Activated CD8-positive, alpha-beta T cell treated with anti-CD3 and anti-CD28 coated beads for 36 hours (primary cell): ENCODE data around the gene TP73. TPM values are rescaled to one million over a fixed set of nuclear protein-coding genes. Genes with fewer than 3 reads are reported as not detected.

Experiments
- ATAC-seq: fragments of 200-7000 bp; cut with Tn5 transposase; one replicate; pipeline ENCODE4 v1.10.0; 2021; ENCODE audit warnings: mild to moderate bottlenecking, moderate library complexity
- CTCF ChIA-PET: fragments of 350-600 bp; sonication (Branson Sonifier 250); formaldehyde crosslinking; loops from one replicate; lab custom pipeline; 2021; ENCODE audit warnings: antibody characterized with exemption; lab: Charles Lee
- POLR2A ChIA-PET: fragments of 350-600 bp; sonication (Branson Sonifier 250); formaldehyde crosslinking; loops from one replicate; lab custom pipeline; 2021; ENCODE audit warnings: antibody characterized with exemption; lab: Charles Lee
- DNase-seq: peaks from one replicate; pipeline ENCODE4 v3.0.0-alpha.2; 2020
- H3K27ac Mint-ChIP-seq: one replicate; pipeline ENCODE4 v1.8.0; 2021; ENCODE audit warnings: mild to moderate bottlenecking, mixed read lengths
- H3K27me3 Mint-ChIP-seq: one replicate; pipeline ENCODE4 v1.8.0; 2021; ENCODE audit warnings: mixed read lengths
- H3K36me3 Mint-ChIP-seq: one replicate; pipeline ENCODE4 v1.8.0; 2021; ENCODE audit warnings: low read depth, mixed read lengths
- H3K4me1 Mint-ChIP-seq: one replicate; pipeline ENCODE4 v1.8.0; 2021; ENCODE audit warnings: low read depth, mixed read lengths
- H3K4me3 Mint-ChIP-seq: one replicate; pipeline ENCODE4 v1.8.0; 2021; ENCODE audit warnings: mild to moderate bottlenecking, moderate library complexity, mixed read lengths
- H3K9me3 Mint-ChIP-seq: one replicate; pipeline ENCODE4 v1.8.0; 2021; ENCODE audit warnings: mixed read lengths
- intact Hi-C: fragments of 100-400 bp; cut with micrococcal nuclease; formaldehyde crosslinking; loops from one replicate; pipeline ENCODE4 v1.10.0; 2022
- total RNA-seq, 2 experiments: library from RNA; stranded (reverse); gene quantifications; one replicate each; pipeline ENCODE4 v1.2.3, GENCODE V29; 2021
- TF ChIP-seq, protein P1 (sequence below): fragments of 200-600 bp; IDR thresholded peaks from one replicate; pipeline ENCODE4 v1.8.0; 2022; ENCODE audit warnings: antibody characterized with exemption, mild to moderate bottlenecking

The TP73 gene
- total RNA-seq, 2 experiments from 2014 or later = 0.60 to 0.68 TPM

DNA sequence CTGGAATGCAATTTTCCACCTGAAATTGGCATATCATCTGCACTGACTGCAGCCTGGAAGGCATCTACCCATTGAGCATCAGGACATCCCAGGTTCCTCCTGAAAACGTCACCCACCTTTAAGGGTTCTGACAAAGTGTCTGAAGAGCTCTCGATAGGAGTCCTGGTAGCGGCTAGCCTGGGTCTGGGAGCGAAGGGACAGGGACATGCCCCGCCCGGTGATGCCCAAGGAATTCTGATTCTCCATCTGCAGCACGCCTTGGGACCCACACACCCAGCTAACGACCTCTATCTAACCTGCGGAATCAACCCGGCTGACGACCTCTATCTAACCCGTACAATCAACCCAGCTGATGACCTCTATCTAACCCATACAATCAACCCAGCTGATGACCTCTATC lies 86.6 kb downstream of the TP73 start:
- H3K9me3 Mint-ChIP-seq = no peaks in the 10 kb centered on the region
- H3K27ac Mint-ChIP-seq = no peak overlapping the region
- peaks cover 5% of the 10 kb centered on the region for H3K4me1 Mint-ChIP-seq
- DNase-seq (no peak), ATAC-seq (no peak)
- intact Hi-C loops = no loop called here
- POLR2A ChIA-PET = no interaction called here
- TF ChIP-seq, protein P1, sequence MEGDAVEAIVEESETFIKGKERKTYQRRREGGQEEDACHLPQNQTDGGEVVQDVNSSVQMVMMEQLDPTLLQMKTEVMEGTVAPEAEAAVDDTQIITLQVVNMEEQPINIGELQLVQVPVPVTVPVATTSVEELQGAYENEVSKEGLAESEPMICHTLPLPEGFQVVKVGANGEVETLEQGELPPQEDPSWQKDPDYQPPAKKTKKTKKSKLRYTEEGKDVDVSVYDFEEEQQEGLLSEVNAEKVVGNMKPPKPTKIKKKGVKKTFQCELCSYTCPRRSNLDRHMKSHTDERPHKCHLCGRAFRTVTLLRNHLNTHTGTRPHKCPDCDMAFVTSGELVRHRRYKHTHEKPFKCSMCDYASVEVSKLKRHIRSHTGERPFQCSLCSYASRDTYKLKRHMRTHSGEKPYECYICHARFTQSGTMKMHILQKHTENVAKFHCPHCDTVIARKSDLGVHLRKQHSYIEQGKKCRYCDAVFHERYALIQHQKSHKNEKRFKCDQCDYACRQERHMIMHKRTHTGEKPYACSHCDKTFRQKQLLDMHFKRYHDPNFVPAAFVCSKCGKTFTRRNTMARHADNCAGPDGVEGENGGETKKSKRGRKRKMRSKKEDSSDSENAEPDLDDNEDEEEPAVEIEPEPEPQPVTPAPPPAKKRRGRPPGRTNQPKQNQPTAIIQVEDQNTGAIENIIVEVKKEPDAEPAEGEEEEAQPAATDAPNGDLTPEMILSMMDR = no peak
- no peaks in the 10 kb centered on the region for H3K27me3 Mint-ChIP-seq
- H3K4me3 Mint-ChIP-seq = no peak overlapping the region
- CTCF ChIA-PET = interaction anchor here (1.1 kb wide), 1 partner anchor 15 kb away, joined by 3 read pairs; no protein-coding TSS in a partner anchor
- H3K36me3 Mint-ChIP-seq = peaks cover 2% of the 10 kb centered on the region

- intact Hi-C loops = no loop called here
- Mint-ChIP-seq H3K27ac (no peak overlapping the region), H3K4me3 (no peak overlapping the region), H3K9me3 (no peaks in the 10 kb centered on the region), H3K36me3 (peaks cover 2% of the 10 kb centered on the region), H3K27me3 (no peaks in the 10 kb centered on the region), H3K4me1 (peaks cover 5% of the 10 kb centered on the region)
- ChIA-PET CTCF (no interaction called here), POLR2A (no interaction called here)
- DNase-seq (no peak), ATAC-seq (no peak)
- TF ChIP-seq, protein P1 = no peak
These were observed 87.7 kb downstream of the TP73 start for GRCh38 chr1:3740042-3740441.

- TF ChIP-seq, protein P1 = no peak
- POLR2A ChIA-PET = no interaction called here
- intact Hi-C loops = no loop called here
- Mint-ChIP-seq H3K4me3 (no peak overlapping the region), H3K36me3 (peaks cover 2% of the 10 kb centered on the region), H3K27me3 (no peaks in the 10 kb centered on the region), H3K4me1 (peaks cover 12% of the 10 kb centered on the region), H3K9me3 (no peaks in the 10 kb centered on the region), H3K27ac (no peak overlapping the region)
- CTCF ChIA-PET = no interaction called here
- DNase-seq (no peak), ATAC-seq (no peak)
These were observed 88.4 kb downstream of the TP73 start for GRCh38 chr1:3740752-3741151.

DNA sequence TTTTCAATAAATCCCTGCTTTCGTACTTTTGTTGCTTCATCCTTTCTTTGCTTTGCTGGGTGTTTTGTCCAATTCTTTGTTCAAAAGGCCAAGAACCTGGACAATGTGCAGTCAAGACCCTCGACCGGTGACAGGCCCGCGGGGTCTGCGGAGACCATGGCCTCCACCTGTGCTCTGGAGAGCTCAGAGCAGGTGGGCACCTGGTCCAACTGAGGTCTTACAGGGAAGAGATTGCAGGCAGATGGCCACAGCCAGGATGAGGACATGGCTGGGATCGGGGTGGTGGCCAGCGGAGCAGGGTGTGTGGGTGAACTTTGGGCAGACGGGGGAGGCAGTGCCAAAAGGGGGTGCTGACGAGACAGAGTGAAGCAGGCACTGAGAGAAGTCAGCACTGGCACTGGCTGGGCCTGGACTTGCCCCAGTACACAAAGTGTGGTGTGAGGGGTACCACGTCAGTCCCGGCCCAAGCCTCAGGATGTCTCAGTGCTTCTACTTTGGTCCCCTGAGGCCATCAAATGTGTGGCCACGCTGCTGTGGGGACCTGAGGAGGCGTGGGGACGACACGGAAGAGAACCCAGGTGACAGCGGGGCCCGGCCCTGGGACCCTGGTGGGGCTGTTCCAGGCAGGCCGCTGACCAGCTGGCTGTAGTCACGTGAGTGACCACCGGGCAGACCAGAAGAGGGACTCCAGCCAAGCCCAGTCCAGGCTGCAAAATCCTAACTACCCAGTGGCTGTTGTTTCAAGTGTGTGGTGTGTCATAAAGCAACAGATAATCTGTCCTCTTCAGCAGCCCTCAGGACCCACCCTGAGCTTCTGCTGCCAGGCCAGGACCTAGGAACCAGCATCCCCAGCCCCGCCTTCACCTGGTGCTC lies 89.5 kb downstream of the TP73 start:
- CTCF ChIA-PET = interaction anchor here (1.9 kb wide), 1 partner anchor 17 kb away, joined by 6 read pairs; no protein-coding TSS in a partner anchor
- intact Hi-C loops = no loop called here
- peaks cover 2% of the 10 kb centered on the region for H3K36me3 Mint-ChIP-seq
- H3K9me3 Mint-ChIP-seq = no peaks in the 10 kb centered on the region
- H3K27me3 Mint-ChIP-seq = no peaks in the 10 kb centered on the region
- peaks cover 18% of the 10 kb centered on the region for H3K4me1 Mint-ChIP-seq
- no peak overlapping the region for H3K27ac Mint-ChIP-seq
- DNase-seq = no peak
- TF ChIP-seq, protein P1 = no peak
- no peak for ATAC-seq
- POLR2A ChIA-PET = no interaction called here
- no peak overlapping the region for H3K4me3 Mint-ChIP-seq
